SU-DHL-6 (cell line): ENCODE data around the gene CCDC142.

ENCODE experiments used
- H2AFZ ChIP-seq: fragments of 200-600 bp; sonication (generic); 2 replicates; pipeline ENCODE4 v1.6.1; 2014; ENCODE audit warnings: low read depth, mild to moderate bottlenecking, moderate library complexity, mixed read lengths, antibody characterized with exemption, low read length; ENCODE audit not compliant: severe bottlenecking
- H3F3A ChIP-seq: fragments of 200-600 bp; shearing (Covaris generic); 2 replicates; pipeline ENCODE4 v1.6.0; 2016; ENCODE audit warnings: antibody characterized with exemption, mild to moderate bottlenecking; ENCODE audit not compliant: insufficient read depth
- H3K27ac ChIP-seq: fragments of 200-600 bp; sonication (generic); 2 replicates; pipeline ENCODE4 v1.5.1; 2016; ENCODE audit warnings: low read depth, mild to moderate bottlenecking, low read length, moderate library complexity, mixed read lengths
- H3K27me3 ChIP-seq: fragments of 200-600 bp; sonication (generic), shearing (Covaris generic); 2 replicates; pipeline ENCODE4 v1.6.0; 2014; ENCODE audit warnings: mild to moderate bottlenecking, low read length
- H3K36me3 ChIP-seq: fragments of 200-600 bp; sonication (generic); 2 replicates; pipeline ENCODE4 v1.6.1; 2014; ENCODE audit warnings: mild to moderate bottlenecking, low read length, mixed read lengths
- H3K4me2 ChIP-seq: fragments of 300-600, 200-600 bp; shearing (Covaris generic), sonication (generic); 2 replicates; pipeline ENCODE4 v1.6.0; 2014; ENCODE audit warnings: low read length, low read depth, mild to moderate bottlenecking; ENCODE audit not compliant: poor library complexity, severe bottlenecking
- H3K4me3 ChIP-seq: fragments of 200-600 bp; sonication (generic); 2 replicates; pipeline ENCODE4 v1.5.1; 2014; ENCODE audit warnings: antibody characterized with exemption, low read length, mild to moderate bottlenecking, mixed read lengths; ENCODE audit not compliant: insufficient read depth, poor library complexity, severe bottlenecking
- H3K79me2 ChIP-seq: fragments of 200-600 bp; sonication (generic); 2 replicates; pipeline ENCODE4 v1.6.1; 2014; ENCODE audit warnings: mild to moderate bottlenecking, low read length, moderate library complexity; ENCODE audit not compliant: insufficient read depth
- H3K9ac ChIP-seq: fragments of 200-600 bp; sonication (generic); 2 replicates; pipeline ENCODE4 v1.7.0; 2014; ENCODE audit warnings: mild to moderate bottlenecking, low read length
- H3K9me2 ChIP-seq: fragments of 200-600 bp; sonication (generic); replicated peaks from 2 replicates; pipeline ENCODE4 v1.6.1; 2014; ENCODE audit warnings: low read length; ENCODE audit not compliant: insufficient read depth
- H3K9me3 ChIP-seq: fragments of 200-600 bp; sonication (generic); 2 replicates; pipeline ENCODE4 v1.6.1; 2014; ENCODE audit warnings: low read length, mixed read lengths; ENCODE audit not compliant: insufficient read depth
- H4K20me1 ChIP-seq: fragments of 200-600 bp; sonication (generic); 2 replicates; pipeline ENCODE4 v1.6.1; 2014; ENCODE audit warnings: low read depth, mild to moderate bottlenecking, antibody characterized with exemption, low read length, moderate library complexity, mixed read lengths
- EZH2phosphoT487 ChIP-seq: fragments of 200-600 bp; sonication (generic), shearing (Covaris generic); conservative IDR thresholded peaks from 2 replicates; pipeline ENCODE4 v1.6.1; 2018; ENCODE audit warnings: mild to moderate bottlenecking, antibody characterized with exemption, low read length, moderate library complexity, mixed read lengths
- TF ChIP-seq, protein P1 (sequence below): fragments of 200-600 bp; sonication (generic); IDR thresholded peaks from one replicate; pipeline ENCODE4 v1.5.1; 2017; ENCODE audit warnings: antibody characterized with exemption, mild to moderate bottlenecking, low read length, moderate library complexity; ENCODE audit not compliant: insufficient read depth, poor library complexity, severe bottlenecking

Gene CCDC142

DNA sequence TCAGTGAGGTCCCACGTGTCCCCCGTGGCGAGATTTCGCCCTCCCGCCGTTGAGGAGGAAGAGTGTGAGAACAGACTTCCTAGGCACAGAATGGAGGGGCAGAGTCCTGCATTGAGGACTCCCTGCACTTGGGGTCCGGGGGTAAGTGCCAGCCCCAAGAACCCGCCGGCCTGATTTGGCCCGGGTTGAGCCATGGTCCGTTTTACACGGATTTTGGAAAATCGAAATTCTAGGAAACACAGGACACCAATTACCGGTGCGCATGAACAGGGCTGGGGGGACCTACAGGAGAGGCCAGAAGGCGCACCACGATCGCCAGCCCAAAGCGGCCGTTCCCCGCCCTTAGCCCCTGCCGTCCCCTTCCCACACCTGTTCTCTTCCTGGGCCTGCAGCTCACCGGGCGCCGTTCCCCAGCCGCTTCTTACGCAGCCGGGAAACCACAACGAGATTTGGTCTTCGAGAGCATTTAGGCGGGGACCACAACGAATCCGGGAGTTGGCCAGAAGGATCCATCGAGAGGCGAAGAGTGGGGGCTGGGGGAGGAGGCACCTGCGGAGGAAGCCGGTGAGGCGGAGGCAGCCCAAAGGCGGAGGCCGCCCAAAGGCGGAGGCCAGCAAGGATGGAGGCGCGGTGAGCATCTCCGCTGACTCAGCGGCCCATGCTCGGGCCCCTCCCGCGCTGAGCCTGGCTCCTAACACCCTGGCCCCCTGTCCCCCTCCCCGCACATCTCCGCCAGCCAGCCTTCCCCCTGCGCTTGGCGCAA is 31.0 kb upstream of the CCDC142 start:
- no peak for TF ChIP-seq EZH2phosphoT487
- TF ChIP-seq, protein P1, sequence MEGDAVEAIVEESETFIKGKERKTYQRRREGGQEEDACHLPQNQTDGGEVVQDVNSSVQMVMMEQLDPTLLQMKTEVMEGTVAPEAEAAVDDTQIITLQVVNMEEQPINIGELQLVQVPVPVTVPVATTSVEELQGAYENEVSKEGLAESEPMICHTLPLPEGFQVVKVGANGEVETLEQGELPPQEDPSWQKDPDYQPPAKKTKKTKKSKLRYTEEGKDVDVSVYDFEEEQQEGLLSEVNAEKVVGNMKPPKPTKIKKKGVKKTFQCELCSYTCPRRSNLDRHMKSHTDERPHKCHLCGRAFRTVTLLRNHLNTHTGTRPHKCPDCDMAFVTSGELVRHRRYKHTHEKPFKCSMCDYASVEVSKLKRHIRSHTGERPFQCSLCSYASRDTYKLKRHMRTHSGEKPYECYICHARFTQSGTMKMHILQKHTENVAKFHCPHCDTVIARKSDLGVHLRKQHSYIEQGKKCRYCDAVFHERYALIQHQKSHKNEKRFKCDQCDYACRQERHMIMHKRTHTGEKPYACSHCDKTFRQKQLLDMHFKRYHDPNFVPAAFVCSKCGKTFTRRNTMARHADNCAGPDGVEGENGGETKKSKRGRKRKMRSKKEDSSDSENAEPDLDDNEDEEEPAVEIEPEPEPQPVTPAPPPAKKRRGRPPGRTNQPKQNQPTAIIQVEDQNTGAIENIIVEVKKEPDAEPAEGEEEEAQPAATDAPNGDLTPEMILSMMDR: no peak
- Histone ChIP-seq H3K4me2 (no peak overlapping the region), H3K79me2 (no peaks in the 10 kb centered on the region), H3K36me3 (no peaks in the 10 kb centered on the region), H2AFZ (no peak overlapping the region), H3F3A (peaks cover 4% of the 10 kb centered on the region; the same call in 1 of the 2 replicates), H4K20me1 (no peaks in the 10 kb centered on the region), H3K4me3 (no peak overlapping the region), H3K27me3 (no peaks in the 10 kb centered on the region), H3K9me3 (no peaks in the 10 kb centered on the region), H3K9me2 (no peaks in the 10 kb centered on the region), H3K9ac (no peak overlapping the region), H3K27ac (no peak overlapping the region)

DNA sequence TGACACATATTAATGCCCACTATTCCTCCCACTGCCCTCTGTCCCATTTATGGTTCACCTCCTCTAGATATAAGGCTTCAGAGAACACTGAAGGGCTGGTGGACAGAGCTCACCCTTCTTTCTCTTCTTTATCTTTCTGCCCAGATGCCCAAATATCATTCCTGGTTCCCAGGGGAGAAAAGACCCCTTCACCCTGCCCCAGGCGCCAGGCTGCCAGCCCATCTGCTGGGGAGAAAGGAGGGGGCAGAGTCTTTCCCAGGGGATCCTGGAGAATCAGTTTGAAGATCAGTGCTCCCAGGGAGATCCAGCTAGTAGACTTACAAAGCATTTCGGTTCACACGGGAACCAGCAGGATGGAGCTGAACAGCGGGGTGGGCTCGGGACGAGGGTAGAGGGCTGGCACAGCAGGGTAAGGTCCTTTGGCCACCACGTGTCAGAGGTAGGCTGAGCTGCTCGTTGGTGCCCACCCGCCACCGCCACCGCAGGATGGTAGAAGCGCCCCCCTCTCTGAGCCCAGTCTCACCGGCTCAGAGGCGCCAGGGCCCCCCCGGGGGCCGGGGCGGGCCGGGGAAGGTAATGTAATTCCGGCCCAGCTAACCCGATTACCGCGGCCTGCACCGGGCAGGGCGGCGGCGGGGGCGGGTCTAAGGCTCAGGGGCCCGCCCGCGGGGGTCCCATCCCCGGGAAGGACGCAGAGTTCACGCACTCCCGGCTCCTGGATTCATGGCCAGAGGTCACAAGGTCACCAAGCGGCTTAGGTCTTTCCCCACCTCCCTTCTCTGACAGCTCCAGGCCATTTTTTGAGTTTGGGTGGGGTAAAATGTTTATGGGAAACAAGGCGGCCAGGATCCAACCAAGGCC is 30.2 kb upstream of the CCDC142 start:
- Histone ChIP-seq H3K9ac (no peak overlapping the region), H3K4me3 (no peak overlapping the region), H4K20me1 (no peaks in the 10 kb centered on the region), H3K9me2 (no peaks in the 10 kb centered on the region), H3K4me2 (no peak overlapping the region), H3K27me3 (no peaks in the 10 kb centered on the region), H3K36me3 (no peaks in the 10 kb centered on the region), H3K27ac (no peak overlapping the region), H2AFZ (no peak overlapping the region), H3F3A (peaks cover 4% of the 10 kb centered on the region; the same call in 1 of the 2 replicates), H3K9me3 (no peaks in the 10 kb centered on the region), H3K79me2 (no peaks in the 10 kb centered on the region)
- no peak for TF ChIP-seq EZH2phosphoT487
- TF ChIP-seq, protein P1: no peak

DNA sequence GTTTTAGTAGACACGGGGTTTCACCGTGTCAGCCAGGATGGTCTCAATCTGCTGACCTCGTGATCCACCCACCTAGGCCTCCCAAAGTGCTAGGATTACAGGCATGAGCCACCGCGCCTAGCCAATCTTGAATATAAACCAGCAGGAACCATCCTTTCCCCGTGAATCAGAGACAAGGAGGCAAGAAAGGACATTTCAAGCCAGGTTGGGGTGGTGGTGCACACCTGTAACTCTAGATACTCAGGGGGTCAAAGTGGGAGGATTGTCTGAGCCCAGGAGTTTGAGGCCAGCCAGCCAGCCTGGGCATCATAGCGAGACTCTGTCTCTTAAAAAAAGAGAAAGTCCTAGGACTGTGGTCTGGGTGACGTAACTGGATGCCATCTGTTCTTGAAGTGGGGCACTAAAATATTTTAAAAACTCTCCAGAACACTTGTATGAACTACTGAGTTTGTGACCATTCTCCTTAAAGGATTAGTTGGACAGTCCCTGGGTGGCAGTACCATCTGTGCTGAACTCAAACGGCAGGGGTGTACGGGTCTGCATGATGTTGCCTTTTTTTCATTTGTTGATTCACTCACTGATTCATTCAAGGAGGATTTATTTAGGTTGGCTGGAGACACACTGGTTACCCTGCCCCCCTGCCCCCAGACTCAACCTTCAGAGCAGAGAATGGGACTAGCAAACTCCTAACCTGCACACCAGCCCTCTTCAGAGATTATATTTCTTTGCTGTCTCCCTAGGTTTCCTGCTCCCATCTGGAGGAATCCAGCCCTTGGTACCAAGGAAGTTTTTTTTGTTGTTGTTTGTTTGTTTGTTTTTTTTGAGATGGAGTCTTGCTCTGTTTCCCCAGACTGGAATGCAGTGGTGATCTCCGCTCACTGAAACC is 28.5 kb upstream of the CCDC142 start:
- Histone ChIP-seq H3K9ac (no peak overlapping the region), H3K9me2 (no peaks in the 10 kb centered on the region), H3K79me2 (0 out of 2 replicates have a peak, but pooled peaks cover 3% of the 10 kb centered on the region), H3K27me3 (no peaks in the 10 kb centered on the region), H3K4me3 (no peak overlapping the region), H2AFZ (no peak overlapping the region), H3K27ac (no peak overlapping the region), H4K20me1 (no peaks in the 10 kb centered on the region), H3F3A (peaks cover 4% of the 10 kb centered on the region; the same call in 1 of the 2 replicates), H3K36me3 (no peaks in the 10 kb centered on the region), H3K4me2 (no peak overlapping the region), H3K9me3 (no peaks in the 10 kb centered on the region)
- no peak for TF ChIP-seq EZH2phosphoT487
- TF ChIP-seq, protein P1: no peak
